H9 (cell line): ENCODE data around the gene NUP214. TPM values are rescaled to one million over a fixed set of nuclear protein-coding genes. Genes with fewer than 3 reads are reported as not detected.

Experiments
- DNase-seq: peaks from one replicate; pipeline ENCODE4 v3.0.0-alpha.2; 2017
- H2AFZ ChIP-seq: one replicate; pipeline ENCODE4 v1.6.1; 2013; ENCODE audit warnings: mild to moderate bottlenecking, low read length, control low read depth, moderate library complexity
- H2AK5ac ChIP-seq: 2 replicates; pipeline ENCODE4 v1.6.1; 2013; ENCODE audit warnings: low read length, control low read depth, mixed read lengths; ENCODE audit not compliant: insufficient read length
- H2BK120ac ChIP-seq: one replicate; pipeline ENCODE4 v1.6.1; 2013; ENCODE audit warnings: low read depth, mild to moderate bottlenecking, low read length, control low read depth, inconsistent platforms; ENCODE audit not compliant: poor library complexity, severe bottlenecking
- H2BK12ac ChIP-seq: 2 replicates; pipeline ENCODE4 v1.6.1; 2013; ENCODE audit warnings: low read length, control low read depth, mixed read lengths, low read depth; ENCODE audit not compliant: insufficient read length
- H2BK15ac ChIP-seq: 2 replicates; pipeline ENCODE4 v1.6.1; 2013; ENCODE audit warnings: low read depth, low read length, control low read depth
- H2BK20ac ChIP-seq: one replicate; pipeline ENCODE4 v1.6.1; 2013; ENCODE audit warnings: low read depth, mild to moderate bottlenecking, low read length, control low read depth, inconsistent platforms; ENCODE audit not compliant: poor library complexity, severe bottlenecking
- H2BK5ac ChIP-seq: 2 replicates; pipeline ENCODE4 v1.6.1; 2013; ENCODE audit warnings: low read length, control low read depth, mixed read lengths; ENCODE audit not compliant: insufficient read length
- H3K14ac ChIP-seq: 2 replicates; pipeline ENCODE4 v1.6.1; 2013; ENCODE audit warnings: low read length, control low read depth; ENCODE audit not compliant: insufficient read depth
- H3K18ac ChIP-seq: 2 replicates; pipeline ENCODE4 v1.6.1; 2013; ENCODE audit warnings: low read depth, mild to moderate bottlenecking, mixed read lengths, low read length, control low read depth; ENCODE audit not compliant: insufficient read length
- H3K23ac ChIP-seq: 2 replicates; pipeline ENCODE4 v1.6.1; 2013; ENCODE audit warnings: low read length, control low read depth, mixed read lengths, low read depth; ENCODE audit not compliant: insufficient read length
- H3K23me2 ChIP-seq: 2 replicates; pipeline ENCODE4 v1.6.1; 2013; ENCODE audit warnings: low read depth, mild to moderate bottlenecking, mixed read lengths, low read length, control low read depth; ENCODE audit not compliant: insufficient read length, poor library complexity, severe bottlenecking
- H3K27ac ChIP-seq: 2 replicates; pipeline ENCODE4 v1.5.1; 2013; ENCODE audit warnings: low read length, control low read depth, mixed read lengths, low read depth; ENCODE audit not compliant: insufficient read length
- H3K27me3 ChIP-seq: 2 replicates; pipeline ENCODE4 v1.6.1; 2013; ENCODE audit warnings: low read length, control low read depth, inconsistent platforms; ENCODE audit not compliant: insufficient read depth
- H3K4ac ChIP-seq: 2 replicates; pipeline ENCODE4 v1.6.1; 2013; ENCODE audit warnings: low read depth, mild to moderate bottlenecking, control low read depth, inconsistent platforms, low read length, moderate library complexity
- H3K4me1 ChIP-seq: 2 replicates; pipeline ENCODE4 v1.6.1; 2013; ENCODE audit warnings: low read length, control low read depth, inconsistent platforms; ENCODE audit not compliant: insufficient read depth
- H3K4me2 ChIP-seq: 2 replicates; pipeline ENCODE4 v1.6.1; 2013; ENCODE audit warnings: low read length, control low read depth, mixed read lengths; ENCODE audit not compliant: insufficient read length, insufficient read depth
- H3K56ac ChIP-seq: 2 replicates; pipeline ENCODE4 v1.6.1; 2013; ENCODE audit warnings: low read depth, mild to moderate bottlenecking, mixed read lengths, low read length, control low read depth; ENCODE audit not compliant: insufficient read length
- H3K79me1 ChIP-seq: 2 replicates; pipeline ENCODE4 v1.6.1; 2013; ENCODE audit warnings: low read depth, mild to moderate bottlenecking, moderate library complexity, low read length, control low read depth, inconsistent platforms; ENCODE audit not compliant: insufficient read depth, poor library complexity, severe bottlenecking
- H3K79me2 ChIP-seq: 2 replicates; pipeline ENCODE4 v1.6.1; 2013; ENCODE audit warnings: low read length, control low read depth, inconsistent platforms; ENCODE audit not compliant: insufficient read depth
- H3K9ac ChIP-seq: 2 replicates; pipeline ENCODE4 v1.6.1; 2013; ENCODE audit warnings: low read length, control low read depth, mixed read lengths; ENCODE audit not compliant: insufficient read length; ENCODE audit errors: extremely low read depth
- H3K9me3 ChIP-seq: one replicate; pipeline ENCODE4 v1.6.1; 2013; ENCODE audit warnings: low read depth, low read length, inconsistent platforms; ENCODE audit not compliant: control insufficient read depth
- H3T11ph ChIP-seq: one replicate; pipeline ENCODE4 v1.6.1; 2013; ENCODE audit warnings: mild to moderate bottlenecking, low read length, control low read depth, inconsistent platforms
- H4K20me1 ChIP-seq: one replicate; pipeline ENCODE4 v1.6.1; 2013; ENCODE audit not compliant: control insufficient read depth, insufficient read length, insufficient read depth
- H4K5ac ChIP-seq: 2 replicates; pipeline ENCODE4 v1.6.1; 2013; ENCODE audit warnings: low read depth, mild to moderate bottlenecking, mixed read lengths, low read length, control low read depth; ENCODE audit not compliant: insufficient read length
- H4K8ac ChIP-seq: replicated peaks from 2 replicates; pipeline ENCODE4 v1.6.1; 2013; ENCODE audit warnings: low read length, control low read depth, mixed read lengths, low read depth; ENCODE audit not compliant: insufficient read length
- H4K91ac ChIP-seq: 2 replicates; pipeline ENCODE4 v1.6.1; 2013; ENCODE audit warnings: low read depth, mild to moderate bottlenecking, moderate library complexity, mixed read lengths, low read length, control low read depth; ENCODE audit not compliant: insufficient read length
- H3K27ac Mint-ChIP-seq, 3 experiments: 2 replicates in 2 of 3; 3 replicates in 1 of 3; pipeline ENCODE4 v1.8.0; 2020 to 2021; ENCODE audit warnings: mixed read lengths in 3 of 3, mild to moderate bottlenecking in 1 of 3, moderate library complexity in 1 of 3
- H3K27me3 Mint-ChIP-seq: 2 replicates; pipeline ENCODE4 v1.8.0; 2021; ENCODE audit warnings: low read depth, mild to moderate bottlenecking, moderate library complexity, mixed read lengths
- H3K36me3 Mint-ChIP-seq, 3 experiments: 2 replicates in 2 of 3; 3 replicates in 1 of 3; pipeline ENCODE4 v1.8.0; 2020 to 2021; ENCODE audit warnings: low read depth in 3 of 3, mixed read lengths in 3 of 3; ENCODE audit not compliant: insufficient read depth in 1 of 3
- H3K4me1 Mint-ChIP-seq, 2 experiments: 2 replicates each; pipeline ENCODE4 v1.8.0; 2020; ENCODE audit warnings: mixed read lengths in 2 of 2
- H3K4me3 Mint-ChIP-seq, 2 experiments: 2 replicates in 1 of 2; 3 replicates in 1 of 2; pipeline ENCODE4 v1.8.0; 2020 to 2021; ENCODE audit warnings: mild to moderate bottlenecking in 2 of 2, mixed read lengths in 2 of 2, moderate library complexity in 1 of 2
- H3K9me3 Mint-ChIP-seq, 2 experiments: 2 replicates in 1 of 2; 3 replicates in 1 of 2; pipeline ENCODE4 v1.8.0; 2020; ENCODE audit warnings: mild to moderate bottlenecking in 2 of 2, mixed read lengths in 2 of 2, moderate library complexity in 1 of 2
- WGBS: extraction: QIAGEN DNeasy Blood & Tissue Kit; methylation state at CpG from one replicate; pipeline ENCODE4 v1.1.7; 2013; ENCODE audit warnings: missing lambda C conversion rate, low lambda C conversion rate, mixed read lengths; ENCODE audit not compliant: insufficient read length; ENCODE audit errors: extremely low coverage; 5-methylcytosine and 5-hydroxymethylcytosine counted together
- total RNA-seq: library from RNA; stranded (reverse); gene quantifications from 2 replicates; pipeline ENCODE4 v1.2.1, GENCODE V29; 2021
- TF ChIP-seq, protein P1 (sequence below): fragments of 200-600 bp; sonication (generic); conservative IDR thresholded peaks from 3 replicates; pipeline ENCODE4 v1.8.0; 2021; ENCODE audit warnings: antibody characterized with exemption, mild to moderate bottlenecking

NUP214 gene
- total RNA-seq, 1 experiment from 2014 or later, result 53.8 TPM

GRCh38 chr9:131095666-131096268, 29.6 kb upstream of the NUP214 start:
- H3K9me3 Mint-ChIP-seq, result no peaks in the 10 kb centered on the region; a peak in 1 of 5 replicates
- no peak overlapping the region for H3T11ph ChIP-seq
- no peak overlapping the region for H3K4ac ChIP-seq
- no peak overlapping the region for H3K9ac ChIP-seq
- no CpG with 5 or more reads among the region's 16 CpGs for WGBS
- H3K27me3 Mint-ChIP-seq, result peaks cover 23% of the 10 kb centered on the region
- no peak overlapping the region for H2AK5ac ChIP-seq
- no peak overlapping the region for H2BK5ac ChIP-seq
- H3K4me1 ChIP-seq, result peaks cover 14% of the 10 kb centered on the region; the same call in 1 of the 2 replicates
- no peaks in the 10 kb centered on the region for H3K27me3 ChIP-seq
- peaks cover 7 to 21% (median 17%) of the 10 kb centered on the region in 3 experiments; a peak in 6 of 7 replicates for H3K36me3 Mint-ChIP-seq
- H3K27ac Mint-ChIP-seq, result peak overlapping the region in 2 of 3 experiments; percentile 5 to 85; a peak in 1 of 7 replicates
- H4K8ac ChIP-seq, result no peak overlapping the region
- H2AFZ ChIP-seq, result no peak overlapping the region
- TF ChIP-seq, protein P1, sequence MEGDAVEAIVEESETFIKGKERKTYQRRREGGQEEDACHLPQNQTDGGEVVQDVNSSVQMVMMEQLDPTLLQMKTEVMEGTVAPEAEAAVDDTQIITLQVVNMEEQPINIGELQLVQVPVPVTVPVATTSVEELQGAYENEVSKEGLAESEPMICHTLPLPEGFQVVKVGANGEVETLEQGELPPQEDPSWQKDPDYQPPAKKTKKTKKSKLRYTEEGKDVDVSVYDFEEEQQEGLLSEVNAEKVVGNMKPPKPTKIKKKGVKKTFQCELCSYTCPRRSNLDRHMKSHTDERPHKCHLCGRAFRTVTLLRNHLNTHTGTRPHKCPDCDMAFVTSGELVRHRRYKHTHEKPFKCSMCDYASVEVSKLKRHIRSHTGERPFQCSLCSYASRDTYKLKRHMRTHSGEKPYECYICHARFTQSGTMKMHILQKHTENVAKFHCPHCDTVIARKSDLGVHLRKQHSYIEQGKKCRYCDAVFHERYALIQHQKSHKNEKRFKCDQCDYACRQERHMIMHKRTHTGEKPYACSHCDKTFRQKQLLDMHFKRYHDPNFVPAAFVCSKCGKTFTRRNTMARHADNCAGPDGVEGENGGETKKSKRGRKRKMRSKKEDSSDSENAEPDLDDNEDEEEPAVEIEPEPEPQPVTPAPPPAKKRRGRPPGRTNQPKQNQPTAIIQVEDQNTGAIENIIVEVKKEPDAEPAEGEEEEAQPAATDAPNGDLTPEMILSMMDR, result no peak; the same call in 2 of the 3 replicates
- no peak overlapping the region for H2BK15ac ChIP-seq
- H4K20me1 ChIP-seq, result no peaks in the 10 kb centered on the region
- H3K4me1 Mint-ChIP-seq, result peaks cover 41 to 47% of the 10 kb centered on the region in 2 experiments
- no peak for DNase-seq
- no peak overlapping the region for H3K27ac ChIP-seq
- H3K14ac ChIP-seq, result no peak overlapping the region
- H3K56ac ChIP-seq, result no peak overlapping the region
- no peaks in the 10 kb centered on the region for H3K79me1 ChIP-seq
- peak overlapping the region; percentile 30 for H3K4me2 ChIP-seq
- no peak overlapping the region for H3K23ac ChIP-seq
- H2BK20ac ChIP-seq, result no peak overlapping the region
- H3K4me3 Mint-ChIP-seq, result peak overlapping the region; percentile 60 to 82
- no peak overlapping the region for H4K5ac ChIP-seq
- H3K23me2 ChIP-seq, result peaks cover 3% of the 10 kb centered on the region
- H3K18ac ChIP-seq, result no peak overlapping the region
- no peaks in the 10 kb centered on the region; the same call in 1 of the 2 replicates for H3K79me2 ChIP-seq
- H3K9me3 ChIP-seq, result no peaks in the 10 kb centered on the region
- H2BK120ac ChIP-seq, result no peak overlapping the region
- no peak overlapping the region for H2BK12ac ChIP-seq
- no peak overlapping the region for H4K91ac ChIP-seq
